Panc1 (cell line): ENCODE results near the gene KAT6B.

ENCODE experiments used
- CTCF ChIP-seq: fragments of 450-650 bp; IDR thresholded peaks from 2 replicates; pipeline ENCODE4 v1.5.1; 2017; ENCODE audit warnings: mild to moderate bottlenecking
- POLR2AphosphoS5 ChIP-seq: IDR thresholded peaks from 2 replicates; pipeline ENCODE4 v1.6.1; 2012; ENCODE audit warnings: mild to moderate bottlenecking, low read depth, low read length, moderate library complexity

- TF ChIP-seq CTCF (no peak), POLR2AphosphoS5 (no peak)
Observed at GRCh38 chr10:74856940-74857339, 30.5 kb downstream of the KAT6B start.
